Activated T-helper 2 cell treated with anti-CD3 and anti-CD28 coated beads, Interferon-gamma antibody, Interleukin-2, Interleukin-4, amounts not matched to agents 10 μg/mL and 5 μg/mL and 100 μg/mL, durations not matched to agents 14 hours and 24 hours and 36 hours (primary cell): ENCODE measurements around the gene MKNK1. TPM values are rescaled to one million over a fixed set of nuclear protein-coding genes. Genes with fewer than 3 reads are reported as not detected.

Experiments
- DNase-seq: peaks from one replicate; pipeline ENCODE4 v3.0.0; 2021; ENCODE audit warnings: low spot score
- H3K27ac Mint-ChIP-seq: one replicate; pipeline ENCODE4 v1.8.0; 2021; ENCODE audit warnings: mixed read lengths
- H3K27me3 Mint-ChIP-seq: one replicate; pipeline ENCODE4 v1.8.0; 2021; ENCODE audit warnings: low read depth, mixed read lengths
- H3K36me3 Mint-ChIP-seq: one replicate; pipeline ENCODE4 v1.8.0; 2021; ENCODE audit warnings: low read depth, mixed read lengths
- H3K4me1 Mint-ChIP-seq: one replicate; pipeline ENCODE4 v1.8.0; 2021; ENCODE audit warnings: low read depth, mixed read lengths
- H3K4me3 Mint-ChIP-seq: one replicate; pipeline ENCODE4 v1.8.0; 2021; ENCODE audit warnings: low read depth, mild to moderate bottlenecking, moderate library complexity, mixed read lengths
- H3K9me3 Mint-ChIP-seq: one replicate; pipeline ENCODE4 v1.8.0; 2021; ENCODE audit warnings: mixed read lengths
- intact Hi-C: fragments of 100-400 bp; cut with micrococcal nuclease; formaldehyde crosslinking; loops from one replicate; pipeline ENCODE4 v1.15.1; 2023
- total RNA-seq: library from RNA; stranded (reverse); gene quantifications from 2 replicates; pipeline ENCODE4 v1.2.3, GENCODE V29; 2022

MKNK1 gene
- total RNA-seq, 1 donor from 2014 or later = 45.2 TPM

- no peak for DNase-seq
- no peak overlapping the region for H3K4me3 Mint-ChIP-seq
- peaks cover 3% of the 10 kb centered on the region for H3K4me1 Mint-ChIP-seq
- no peak overlapping the region for H3K27ac Mint-ChIP-seq
- H3K9me3 Mint-ChIP-seq = no peaks in the 10 kb centered on the region
- peaks cover 29% of the 10 kb centered on the region for H3K36me3 Mint-ChIP-seq
- intact Hi-C loops = no loop called here
- no peaks in the 10 kb centered on the region for H3K27me3 Mint-ChIP-seq
Measured at GRCh38 chr1:46558966-46559365, 45.1 kb downstream of the MKNK1 start.

GRCh38 chr1:46558141-46558963 is 45.7 kb downstream of the MKNK1 start:
- peaks cover 3% of the 10 kb centered on the region for H3K4me1 Mint-ChIP-seq
- intact Hi-C loops = no loop called here
- peaks cover 27% of the 10 kb centered on the region for H3K36me3 Mint-ChIP-seq
- no peak overlapping the region for H3K4me3 Mint-ChIP-seq
- DNase-seq = no peak
- H3K9me3 Mint-ChIP-seq = no peaks in the 10 kb centered on the region
- H3K27me3 Mint-ChIP-seq = no peaks in the 10 kb centered on the region
- H3K27ac Mint-ChIP-seq = no peak overlapping the region

- H3K36me3 Mint-ChIP-seq = peaks cover 18% of the 10 kb centered on the region
- no peak overlapping the region for H3K27ac Mint-ChIP-seq
- H3K4me3 Mint-ChIP-seq = no peak overlapping the region
- DNase-seq = no peak
- no peaks in the 10 kb centered on the region for H3K9me3 Mint-ChIP-seq
- no peaks in the 10 kb centered on the region for H3K27me3 Mint-ChIP-seq
- H3K4me1 Mint-ChIP-seq = peaks cover 3% of the 10 kb centered on the region
- intact Hi-C loops = no loop called here
Measured at GRCh38 chr1:46557403-46557802, 46.7 kb downstream of the MKNK1 start.

GRCh38 chr1:46556822-46557221 is 47.2 kb downstream of the MKNK1 start:
- H3K9me3 Mint-ChIP-seq = no peaks in the 10 kb centered on the region
- no peak for DNase-seq
- no peaks in the 10 kb centered on the region for H3K27me3 Mint-ChIP-seq
- peaks cover 15% of the 10 kb centered on the region for H3K36me3 Mint-ChIP-seq
- intact Hi-C loops = no loop called here
- H3K4me1 Mint-ChIP-seq = peaks cover 3% of the 10 kb centered on the region
- no peak overlapping the region for H3K4me3 Mint-ChIP-seq
- H3K27ac Mint-ChIP-seq = no peak overlapping the region

- peaks cover 3% of the 10 kb centered on the region for H3K4me1 Mint-ChIP-seq
- no peak for DNase-seq
- H3K36me3 Mint-ChIP-seq = peaks cover 12% of the 10 kb centered on the region
- no peak overlapping the region for H3K4me3 Mint-ChIP-seq
- intact Hi-C loops = no loop called here
- no peaks in the 10 kb centered on the region for H3K27me3 Mint-ChIP-seq
- H3K27ac Mint-ChIP-seq = no peak overlapping the region
- H3K9me3 Mint-ChIP-seq = no peaks in the 10 kb centered on the region
Measured at GRCh38 chr1:46555826-46556619, 48.0 kb downstream of the MKNK1 start.

- intact Hi-C loops = no loop called here
- Mint-ChIP-seq H3K27ac (no peak overlapping the region), H3K27me3 (no peaks in the 10 kb centered on the region), H3K36me3 (peaks cover 10% of the 10 kb centered on the region), H3K4me3 (no peak overlapping the region), H3K9me3 (no peaks in the 10 kb centered on the region), H3K4me1 (peaks cover 5% of the 10 kb centered on the region)
- DNase-seq = no peak
Measured at GRCh38 chr1:46554597-46555381, 49.3 kb downstream of the MKNK1 start.

GRCh38 chr1:46554236-46554596 is 49.9 kb downstream of the MKNK1 start:
- DNase-seq = no peak
- no peak overlapping the region for H3K27ac Mint-ChIP-seq
- intact Hi-C loops = no loop called here
- peaks cover 7% of the 10 kb centered on the region for H3K36me3 Mint-ChIP-seq
- no peak overlapping the region for H3K4me3 Mint-ChIP-seq
- no peaks in the 10 kb centered on the region for H3K9me3 Mint-ChIP-seq
- H3K27me3 Mint-ChIP-seq = no peaks in the 10 kb centered on the region
- H3K4me1 Mint-ChIP-seq = peaks cover 8% of the 10 kb centered on the region

GRCh38 chr1:46553506-46553905 is 50.6 kb downstream of the MKNK1 start:
- H3K27me3 Mint-ChIP-seq = no peaks in the 10 kb centered on the region
- intact Hi-C loops = no loop called here
- no peak overlapping the region for H3K4me3 Mint-ChIP-seq
- H3K4me1 Mint-ChIP-seq = peaks cover 9% of the 10 kb centered on the region
- H3K36me3 Mint-ChIP-seq = peaks cover 7% of the 10 kb centered on the region
- no peaks in the 10 kb centered on the region for H3K9me3 Mint-ChIP-seq
- no peak overlapping the region for H3K27ac Mint-ChIP-seq
- DNase-seq = no peak

GRCh38 chr1:46552357-46553237 is 51.5 kb downstream of the MKNK1 start:
- intact Hi-C loops = no loop called here
- H3K27ac Mint-ChIP-seq = no peak overlapping the region
- peaks cover 9% of the 10 kb centered on the region for H3K4me1 Mint-ChIP-seq
- H3K27me3 Mint-ChIP-seq = no peaks in the 10 kb centered on the region
- peaks cover 3% of the 10 kb centered on the region for H3K36me3 Mint-ChIP-seq
- H3K9me3 Mint-ChIP-seq = no peaks in the 10 kb centered on the region
- no peak for DNase-seq
- H3K4me3 Mint-ChIP-seq = no peak overlapping the region

- peaks cover 2% of the 10 kb centered on the region for H3K27me3 Mint-ChIP-seq
- H3K27ac Mint-ChIP-seq = no peak within 1 kb of the TSS
- no peaks in the 10 kb centered on the region for H3K36me3 Mint-ChIP-seq
- peaks cover 7% of the 10 kb centered on the region for H3K4me1 Mint-ChIP-seq
- no peak within 1 kb of the TSS for H3K4me3 Mint-ChIP-seq
- no peaks in the 10 kb centered on the region for H3K9me3 Mint-ChIP-seq
- no peak for DNase-seq
- intact Hi-C loops = no loop called here
Measured at GRCh38 chr1:46551597-46552095, 52.4 kb downstream of the MKNK1 start, which contains the start of gene KNCN. TSS of gene KNCN (minus strand) at chr1:46551647. CDS start at chr1:46551215, 432 bp downstream.

GRCh38 chr1:46550751-46551231 is 53.3 kb downstream of the MKNK1 start:
- no peak overlapping the region for H3K27ac Mint-ChIP-seq
- H3K4me1 Mint-ChIP-seq = peaks cover 6% of the 10 kb centered on the region
- H3K4me3 Mint-ChIP-seq = no peak overlapping the region
- H3K27me3 Mint-ChIP-seq = peaks cover 9% of the 10 kb centered on the region
- intact Hi-C loops = no loop called here
- no peaks in the 10 kb centered on the region for H3K9me3 Mint-ChIP-seq
- H3K36me3 Mint-ChIP-seq = no peaks in the 10 kb centered on the region
- DNase-seq = no peak
